HG02642 (cell line): ENCODE data around the gene TUBGCP2.

Source experiments
- ATAC-seq: cut with Tn5 transposase; IDR thresholded peaks from one replicate; pipeline ENCODE4 v1.9.1; 2021; ENCODE audit warnings: mild to moderate bottlenecking; ENCODE audit not compliant: unreplicated experiment, poor library complexity

The TUBGCP2 gene

DNA sequence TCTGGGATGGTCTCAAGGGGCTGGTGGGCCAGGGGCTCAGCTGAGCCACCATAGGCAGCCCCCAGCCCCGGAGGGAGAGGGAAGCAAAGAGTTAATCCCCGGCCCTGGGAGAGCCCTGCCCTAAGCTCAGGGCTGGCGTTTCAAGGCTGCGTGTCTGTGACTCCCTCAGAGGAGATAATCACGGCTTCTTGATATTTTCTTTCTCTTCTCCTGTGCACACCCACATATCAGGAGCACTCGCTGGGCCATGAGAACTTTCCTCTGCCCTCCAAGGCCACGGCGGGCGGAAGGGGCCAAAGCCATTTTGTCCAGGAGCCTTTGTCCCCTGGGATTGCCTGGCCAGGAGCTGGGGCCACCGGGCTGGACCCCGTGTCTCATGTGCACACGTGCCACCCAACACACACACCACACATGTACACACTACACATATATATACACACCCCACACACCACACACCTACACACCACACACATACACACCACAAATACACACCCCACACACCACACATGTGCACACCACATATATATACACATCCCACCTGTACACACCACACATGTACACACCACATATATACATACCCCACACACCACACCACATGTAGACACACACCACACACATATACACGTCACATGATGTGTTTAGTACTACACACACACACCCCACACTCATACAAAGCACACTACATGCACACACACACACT, 54.1 kb downstream of the TUBGCP2 start:
- no peak for ATAC-seq

DNA sequence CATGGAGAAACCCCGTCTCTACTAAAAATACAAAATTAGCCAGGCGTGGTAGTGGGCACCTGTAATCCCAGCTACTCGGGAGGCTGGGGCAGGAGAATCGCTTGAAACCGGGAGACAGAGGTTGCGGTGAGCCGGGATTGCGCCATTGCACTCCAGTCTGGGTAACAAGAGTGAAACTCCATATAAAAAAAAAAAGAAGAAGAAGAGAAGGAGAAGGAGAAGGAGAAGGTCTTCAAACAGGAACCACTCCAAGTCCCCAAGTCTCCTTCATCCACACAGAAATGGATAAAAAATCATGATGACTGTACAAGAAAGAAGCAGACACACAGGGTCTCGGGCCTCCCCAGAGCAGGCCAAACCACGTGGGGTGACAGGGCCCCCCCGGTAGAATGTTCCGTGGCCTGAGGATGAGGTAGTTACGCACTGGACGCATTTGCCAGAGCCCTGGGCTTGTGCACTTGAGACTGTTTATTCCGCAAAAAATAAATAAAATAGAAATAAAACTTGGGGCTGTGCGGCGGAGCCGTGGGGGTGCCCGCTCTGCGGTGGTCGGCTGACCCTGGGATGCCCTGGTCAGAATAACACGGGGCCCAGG, 55.2 kb downstream of the TUBGCP2 start:
- no peak for ATAC-seq

DNA sequence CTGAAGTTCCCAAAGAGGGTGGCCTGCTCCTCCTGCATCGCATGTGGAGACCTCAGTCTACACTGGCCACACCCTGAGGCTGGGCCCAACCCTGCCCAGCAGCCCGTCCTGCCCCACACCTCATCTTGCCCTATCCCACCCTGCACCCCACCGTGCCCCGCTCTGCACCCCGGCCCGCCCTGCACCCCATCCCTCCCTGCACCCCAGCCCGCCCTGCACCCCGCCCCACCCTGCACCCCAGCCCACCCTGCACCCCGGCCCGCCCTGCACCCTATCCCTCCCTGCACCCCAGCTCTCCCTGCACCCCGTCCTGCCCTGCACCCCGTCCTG, 56.5 kb downstream of the TUBGCP2 start:
- ATAC-seq, result no peak

DNA sequence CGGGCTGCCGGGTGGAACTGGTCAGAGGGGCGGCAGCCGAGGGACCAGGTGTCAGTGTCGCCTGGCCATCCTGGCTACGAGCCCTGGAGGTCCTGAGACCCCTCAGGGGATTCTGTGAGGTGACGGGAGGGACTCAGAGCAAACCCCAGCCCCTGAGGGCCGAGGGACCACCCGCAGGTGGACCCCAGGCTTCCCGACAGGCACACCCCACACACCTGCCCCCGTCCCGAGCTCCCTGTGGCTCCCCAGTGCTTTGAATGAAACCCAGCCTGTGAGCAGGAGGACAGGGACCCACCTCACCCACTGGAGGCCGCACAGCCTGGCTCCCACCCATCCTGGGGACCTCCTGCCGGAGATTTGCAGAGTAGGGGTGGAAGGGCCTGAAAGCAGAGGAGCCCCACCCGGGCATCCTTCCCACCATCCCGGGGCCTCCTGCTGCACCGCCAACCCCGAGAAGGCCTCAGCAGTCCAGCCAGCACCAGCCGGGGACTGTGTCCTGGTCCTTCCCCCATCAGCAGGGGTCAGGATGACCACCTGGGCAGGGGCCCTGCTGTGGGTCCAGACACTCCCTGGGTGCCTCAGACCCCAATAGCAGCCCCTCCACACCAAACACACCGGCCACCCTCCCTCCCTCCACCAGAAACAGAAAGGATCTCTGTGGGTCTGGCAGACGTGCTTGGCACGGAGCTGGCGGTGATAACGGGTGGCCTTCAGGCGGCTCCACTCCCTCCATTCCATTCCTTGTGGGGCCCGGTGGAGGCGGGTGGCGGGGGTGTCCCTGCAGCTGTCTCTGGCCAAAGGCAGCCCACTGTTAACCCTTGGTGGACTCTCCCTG, 57.1 kb downstream of the TUBGCP2 start:
- ATAC-seq, result no peak

DNA sequence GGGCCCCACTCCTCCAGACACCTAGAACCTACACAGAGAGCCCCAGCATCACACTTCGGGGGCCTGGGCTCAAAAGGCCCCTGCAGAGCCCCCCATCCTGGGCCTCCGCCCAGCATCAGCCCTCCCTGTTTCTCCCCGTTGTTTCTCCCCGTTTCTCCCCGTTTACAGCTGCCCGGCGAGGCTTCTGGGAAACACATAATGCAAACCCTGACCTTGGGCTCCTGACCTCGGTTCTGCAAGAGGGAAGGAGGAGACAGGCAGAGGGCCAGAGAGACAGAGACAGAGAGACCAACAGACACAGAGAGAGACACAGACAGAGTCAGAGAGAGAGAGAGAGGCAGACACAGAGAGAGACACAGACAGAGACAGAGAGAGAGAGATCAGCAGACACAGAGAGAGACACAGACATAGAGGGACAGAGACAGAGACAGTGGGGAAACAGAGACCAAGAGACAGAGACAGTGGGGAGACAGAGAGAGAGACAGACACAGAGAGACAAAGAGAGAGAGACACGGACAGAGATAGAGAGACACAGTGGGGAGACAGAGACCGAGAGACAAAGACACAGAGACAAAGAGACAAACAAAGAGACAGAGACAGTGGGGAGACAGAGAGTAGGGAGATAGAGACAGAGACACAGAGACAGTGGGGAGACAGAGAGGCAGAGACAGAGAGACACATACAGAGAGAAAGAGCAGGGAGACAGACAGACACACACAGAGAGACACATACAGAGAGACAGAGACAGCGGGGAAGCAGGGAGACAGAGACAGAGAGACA, 58.5 kb downstream of the TUBGCP2 start:
- no peak for ATAC-seq

DNA sequence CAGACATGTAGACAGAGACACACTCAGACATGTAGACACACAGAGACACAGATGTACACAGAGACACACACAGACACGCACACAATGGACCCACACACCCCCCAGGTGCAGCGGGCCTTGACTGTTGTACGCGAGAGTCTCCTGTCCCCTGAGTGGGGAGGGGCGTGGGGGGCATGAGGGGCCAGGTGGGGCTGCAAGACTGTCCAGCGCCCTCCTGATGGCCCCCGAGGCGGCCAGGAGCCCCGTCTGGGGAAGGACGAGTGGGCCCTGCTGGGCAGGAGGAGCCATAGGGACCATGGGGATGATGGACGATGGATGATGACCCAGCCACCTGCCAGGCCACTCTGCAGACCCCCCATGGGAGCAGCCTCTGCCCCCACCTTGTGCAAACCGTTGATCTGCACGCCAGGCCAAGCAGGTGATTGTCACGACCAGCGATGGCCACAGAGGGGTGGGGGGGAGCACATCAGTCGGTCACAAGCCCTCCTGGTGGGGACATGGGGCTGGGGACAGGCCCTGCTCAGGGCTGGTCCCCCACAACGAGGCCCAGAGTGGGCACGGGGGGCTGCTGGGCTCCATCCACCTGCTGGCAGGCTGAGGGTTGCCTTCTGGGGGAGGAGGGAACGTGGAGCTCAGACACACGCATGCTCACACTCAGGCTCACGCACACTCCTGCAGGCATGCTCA, 59.4 kb downstream of the TUBGCP2 start:
- no peak for ATAC-seq

DNA sequence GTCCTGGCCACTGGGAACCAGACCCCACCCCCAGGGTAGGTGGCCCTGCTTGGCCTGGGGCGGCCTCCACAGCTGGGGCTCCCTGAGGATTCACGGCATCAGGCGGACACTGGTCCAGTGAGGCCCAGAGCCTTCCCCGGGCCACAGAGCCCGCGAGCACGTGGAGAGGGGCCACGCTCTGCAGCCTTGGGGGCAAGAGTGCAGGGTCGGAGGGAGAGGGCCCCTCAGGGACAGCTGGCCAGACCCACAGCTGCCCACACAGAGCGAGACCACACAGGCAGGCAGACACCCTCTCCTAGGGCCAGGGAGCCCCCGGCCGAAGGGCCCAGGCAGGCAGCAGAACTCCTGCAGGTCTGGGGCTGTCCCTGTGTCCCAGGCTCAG, 60.3 kb downstream of the TUBGCP2 start:
- ATAC-seq, result no peak

DNA sequence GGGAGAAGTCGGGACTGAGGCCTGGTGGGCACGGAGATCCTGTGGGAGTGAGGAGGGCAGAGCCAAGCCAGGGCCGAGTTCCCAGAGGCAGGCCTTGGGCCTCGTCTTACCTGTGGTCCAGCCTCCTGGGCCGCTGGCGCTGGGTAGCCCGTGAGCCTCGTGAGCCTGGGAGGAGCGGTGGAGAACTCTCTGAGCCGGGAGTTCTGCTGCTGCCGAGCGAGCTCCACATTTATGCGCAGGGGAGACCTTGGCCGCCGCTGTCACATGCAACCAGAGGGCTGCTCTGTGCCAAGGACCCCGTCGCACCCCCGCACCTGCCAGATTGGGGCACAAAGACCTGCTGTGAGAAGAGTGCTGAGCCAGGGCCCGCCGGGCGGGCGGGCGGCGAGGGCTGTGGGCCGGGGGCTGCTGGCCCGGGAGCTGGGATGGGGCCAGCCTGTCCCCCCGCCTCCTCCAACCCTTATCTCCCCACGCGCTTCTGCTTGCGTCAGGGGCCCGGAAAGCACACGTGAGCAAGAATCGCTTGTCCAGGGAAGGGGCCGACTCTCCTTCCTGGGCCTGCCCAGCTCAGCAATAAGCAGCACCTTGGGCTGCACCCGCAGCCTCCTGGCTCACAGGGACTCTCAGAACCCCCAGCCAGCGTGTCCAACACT, 60.9 kb downstream of the TUBGCP2 start:
- ATAC-seq, result no peak

DNA sequence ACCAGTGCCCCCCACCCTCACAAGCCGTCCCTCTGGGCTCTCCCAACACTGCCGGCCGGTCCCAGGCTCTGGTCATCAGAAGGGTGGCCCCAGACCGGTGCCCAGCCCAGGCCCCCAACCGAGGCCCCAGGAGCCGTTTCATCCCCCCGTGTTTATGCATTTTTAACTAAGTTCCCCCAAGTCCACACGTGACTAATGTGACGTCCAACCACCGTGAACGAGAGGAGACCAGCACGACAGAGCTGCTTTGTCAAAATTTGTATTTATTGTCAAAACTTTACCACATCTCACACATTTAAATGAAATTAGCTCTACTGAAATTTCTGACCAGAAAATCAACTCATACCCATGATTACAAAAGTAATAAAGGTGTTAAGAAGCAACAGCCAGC, 62.4 kb downstream of the TUBGCP2 start:
- ATAC-seq, result no peak

DNA sequence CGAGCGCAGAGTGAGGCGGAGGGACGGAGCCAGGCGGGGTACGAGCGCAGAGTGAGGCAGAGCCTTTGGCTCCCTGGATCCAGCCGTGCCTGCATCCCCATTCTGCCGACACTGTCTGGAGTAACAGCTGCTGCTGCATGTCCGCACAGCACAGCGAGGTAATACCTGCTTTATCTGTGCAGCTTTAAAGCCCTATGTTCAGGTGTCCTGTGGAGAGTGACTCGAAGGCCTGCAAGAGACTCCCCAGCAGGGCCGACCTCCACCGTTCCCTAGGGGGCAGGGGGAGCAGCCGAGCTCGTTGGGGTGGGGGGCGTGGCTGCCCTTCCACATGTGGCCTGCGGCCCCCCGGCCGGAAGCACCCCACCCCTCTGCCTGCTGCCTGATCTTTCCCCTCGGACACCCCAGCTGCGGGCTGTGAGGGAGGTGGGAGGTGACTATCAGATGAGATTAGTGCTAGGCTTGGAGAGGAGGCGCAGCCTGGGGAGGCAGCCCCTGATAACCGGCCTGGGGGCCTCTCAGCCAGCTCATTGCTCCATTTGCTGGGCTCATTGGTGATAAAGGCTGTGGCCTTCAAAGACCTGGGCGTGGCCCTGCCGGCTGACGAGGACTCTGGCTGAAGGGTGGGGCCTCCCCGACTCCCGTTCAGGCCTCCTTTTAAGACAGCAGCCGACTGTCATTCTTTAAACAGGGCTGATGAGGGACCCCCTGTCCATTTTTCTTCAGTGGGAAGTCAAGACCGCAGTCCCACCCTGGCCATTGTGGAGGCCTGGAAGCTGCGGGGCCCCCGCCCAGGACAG, 63.0 kb downstream of the TUBGCP2 start:
- no peak for ATAC-seq

DNA sequence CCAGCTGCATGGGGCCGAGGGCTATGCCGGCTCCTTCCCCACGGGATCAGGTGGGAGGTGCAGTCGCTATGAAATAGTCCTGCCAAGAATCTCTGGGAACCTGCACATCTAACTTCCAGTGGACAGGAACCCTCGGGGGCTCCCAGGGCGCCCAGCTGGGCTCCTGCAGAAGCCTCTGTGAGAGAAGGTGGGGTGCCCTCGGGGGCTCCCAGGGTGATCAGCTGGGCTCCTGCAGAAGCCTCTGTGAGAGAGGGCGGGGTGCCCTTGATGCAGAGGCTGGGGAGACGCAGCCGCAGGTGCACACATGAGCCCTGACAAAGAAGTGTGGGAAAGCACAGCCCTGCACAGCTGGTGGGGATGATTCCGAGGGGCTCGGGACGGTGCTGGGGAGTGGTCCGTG, 65.1 kb downstream of the TUBGCP2 start:
- no peak for ATAC-seq

DNA sequence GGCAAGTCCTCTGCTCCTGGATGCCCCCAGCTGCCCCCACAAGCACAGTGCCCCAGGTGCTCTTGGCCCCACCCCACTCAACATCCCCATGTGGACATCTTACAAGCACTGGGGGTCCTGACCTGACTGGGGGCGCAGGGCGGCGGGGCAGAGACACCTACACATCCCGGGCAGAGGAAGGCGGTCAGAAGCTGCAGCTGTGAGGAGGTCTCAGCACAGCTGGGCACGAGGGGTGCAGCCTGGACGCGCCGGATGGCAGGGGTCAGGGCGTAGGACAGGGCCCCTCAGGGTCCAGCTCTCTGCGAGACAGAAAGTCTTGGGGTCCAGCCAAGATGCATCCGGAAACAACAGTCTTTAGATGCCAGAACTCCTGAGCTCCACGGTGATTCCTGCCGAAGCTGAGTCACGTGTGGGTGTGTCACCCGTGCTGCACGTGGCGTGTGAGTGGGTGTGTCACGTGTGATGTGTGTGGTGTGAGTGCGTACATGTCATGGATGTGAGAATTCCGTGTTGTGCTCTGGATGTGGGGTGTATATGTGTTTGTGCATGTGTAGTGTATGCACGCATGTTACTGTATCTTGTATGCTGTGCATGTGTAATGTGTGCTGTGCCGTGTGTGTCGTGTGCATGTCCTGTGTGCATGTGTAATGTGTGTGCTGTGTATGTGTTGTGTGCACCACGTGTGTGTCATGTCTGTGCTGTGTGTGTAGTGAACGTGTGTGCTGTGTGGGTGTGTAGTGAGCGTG, 65.9 kb downstream of the TUBGCP2 start:
- no peak for ATAC-seq

DNA sequence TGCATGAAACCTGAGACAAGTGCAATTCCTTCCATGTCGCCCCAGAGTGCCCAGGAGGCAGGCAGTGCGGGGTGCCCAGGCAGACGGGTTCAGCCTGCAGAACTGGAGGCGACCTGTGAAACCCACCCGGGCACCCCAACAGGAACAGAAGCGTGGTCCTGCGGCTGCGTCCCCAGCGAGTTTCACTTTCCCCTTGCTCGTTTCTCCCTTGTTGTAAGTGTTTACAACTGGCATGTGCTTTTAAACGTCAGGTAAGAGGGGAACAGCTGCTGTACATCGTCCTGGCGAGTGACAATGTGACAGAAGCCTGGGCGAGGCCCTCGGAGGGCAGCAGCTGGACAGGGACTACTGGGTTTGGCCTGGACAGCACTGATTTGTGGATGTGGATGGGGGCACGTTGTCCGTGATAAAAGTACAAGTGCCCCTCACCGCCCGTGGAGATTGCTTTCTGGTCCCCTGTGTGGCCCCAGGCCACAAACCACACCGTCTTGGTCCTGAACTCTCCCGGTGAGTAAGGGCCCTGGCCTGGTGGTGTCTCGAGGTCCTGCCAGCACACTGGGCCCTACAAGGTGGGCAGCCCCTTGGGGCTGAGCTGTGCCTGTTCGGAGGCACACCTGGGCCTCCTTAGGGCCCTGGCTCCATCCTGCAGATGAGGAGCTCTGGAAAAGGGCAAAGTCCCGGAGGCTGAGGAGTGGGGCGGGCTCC, 67.0 kb downstream of the TUBGCP2 start:
- no peak for ATAC-seq

DNA sequence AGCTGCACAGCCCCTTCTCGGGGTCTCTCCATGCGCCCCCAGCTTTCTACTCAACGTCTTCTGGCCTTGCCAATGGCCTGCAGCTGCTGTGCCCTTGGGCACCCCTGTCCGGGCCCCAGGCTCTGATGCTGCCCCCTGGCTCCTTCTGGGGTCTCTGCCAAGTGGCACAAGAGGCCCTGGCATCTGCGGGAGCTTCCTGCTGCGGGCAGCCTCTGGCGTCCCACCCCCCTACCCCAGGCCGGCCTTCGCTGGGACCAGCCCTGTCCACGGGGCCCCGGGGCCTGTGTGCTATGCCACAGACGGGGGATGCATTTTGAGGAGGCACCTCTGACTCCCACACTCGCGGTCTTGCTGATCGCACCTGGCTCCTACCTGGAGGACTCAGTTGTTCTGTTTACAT, 68.7 kb downstream of the TUBGCP2 start:
- ATAC-seq, result no peak

DNA sequence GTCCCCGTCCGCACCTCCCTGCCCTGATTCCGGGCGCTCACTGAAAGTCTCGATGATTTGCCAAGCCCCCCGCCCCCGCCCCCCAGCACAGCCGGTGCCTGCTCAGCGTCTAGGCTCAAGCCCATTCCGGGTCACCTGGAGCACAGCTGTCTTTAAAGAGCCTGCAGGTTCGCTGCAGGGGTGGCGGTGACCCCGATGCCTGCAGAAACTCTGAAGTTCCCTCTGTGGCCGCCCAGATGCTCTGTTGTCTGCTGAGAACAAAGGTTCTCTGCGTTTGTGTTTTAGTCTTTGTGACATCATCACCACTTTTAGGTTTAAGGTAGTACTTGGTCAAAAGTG, 70.2 kb downstream of the TUBGCP2 start:
- ATAC-seq, result no peak

DNA sequence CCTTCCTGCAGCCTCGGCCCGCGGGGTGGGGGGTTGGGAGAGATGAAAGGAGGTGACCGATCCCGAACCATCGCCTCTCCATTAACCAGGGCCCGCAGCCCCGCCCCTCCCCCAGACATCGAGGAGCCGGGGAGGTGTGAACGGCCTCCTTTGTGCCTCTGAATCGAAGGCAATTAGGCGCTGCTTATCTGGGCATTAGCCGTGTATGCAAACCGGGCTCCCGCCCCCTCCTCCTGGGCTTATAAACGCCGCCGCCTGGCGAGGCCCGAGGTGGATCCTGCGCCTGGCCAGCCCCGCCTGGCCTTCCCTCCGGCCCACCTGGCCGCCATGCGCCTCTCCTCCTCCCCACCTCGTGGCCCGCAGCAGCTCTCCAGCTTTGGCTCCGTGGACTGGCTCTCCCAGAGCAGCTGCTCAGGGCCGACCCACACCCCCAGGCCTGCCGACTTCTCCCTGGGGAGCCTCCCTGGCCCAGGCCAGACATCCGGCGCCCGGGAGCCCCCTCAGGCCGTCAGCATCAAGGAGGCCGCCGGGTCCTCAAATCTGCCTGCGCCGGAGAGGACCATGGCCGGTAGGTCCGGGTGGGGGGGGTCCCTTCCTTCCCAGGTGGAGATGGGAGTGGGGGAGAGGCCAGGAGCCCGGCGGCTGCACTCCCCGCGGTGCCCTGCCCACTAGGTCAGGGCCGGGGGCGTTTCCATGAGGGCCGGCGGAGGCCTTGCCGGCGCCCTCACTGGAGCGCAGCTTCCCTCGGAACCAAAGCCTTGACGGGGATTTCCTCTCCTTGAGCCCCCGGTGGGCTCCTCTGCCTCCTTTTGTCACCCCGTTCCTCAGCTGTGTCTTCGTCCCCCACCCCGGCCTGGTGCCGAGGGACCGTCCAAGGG, 70.8 kb downstream of the TUBGCP2 start, which contains the start of gene VENTX:
Gene VENTX, plus strand, starts transcription at position 268 of the 878 bp plus-strand sequence. Its CDS starts 60 bp downstream, at position 328.
- ATAC-seq, result no peak

DNA sequence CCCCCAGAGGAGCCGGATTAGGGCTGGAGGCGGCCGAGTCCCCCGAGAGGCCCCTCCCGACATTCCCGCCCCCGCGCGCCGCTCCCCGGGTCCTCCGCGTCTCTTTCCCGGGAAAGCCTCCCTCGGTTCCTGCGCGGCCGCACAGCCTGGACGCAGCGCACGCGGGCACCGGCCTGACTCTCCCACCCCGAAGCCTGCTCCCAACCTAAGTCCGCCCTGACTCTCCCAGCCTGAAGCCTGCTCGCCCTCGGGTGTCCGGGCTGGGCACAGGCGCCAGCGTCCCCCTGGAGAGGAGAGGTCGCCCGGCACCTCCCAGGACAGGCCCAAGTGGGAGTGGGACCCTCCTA, 71.5 kb downstream of the TUBGCP2 start:
- ATAC-seq, result no peak
